ENCODE data around the gene EMX1.

DNA sequence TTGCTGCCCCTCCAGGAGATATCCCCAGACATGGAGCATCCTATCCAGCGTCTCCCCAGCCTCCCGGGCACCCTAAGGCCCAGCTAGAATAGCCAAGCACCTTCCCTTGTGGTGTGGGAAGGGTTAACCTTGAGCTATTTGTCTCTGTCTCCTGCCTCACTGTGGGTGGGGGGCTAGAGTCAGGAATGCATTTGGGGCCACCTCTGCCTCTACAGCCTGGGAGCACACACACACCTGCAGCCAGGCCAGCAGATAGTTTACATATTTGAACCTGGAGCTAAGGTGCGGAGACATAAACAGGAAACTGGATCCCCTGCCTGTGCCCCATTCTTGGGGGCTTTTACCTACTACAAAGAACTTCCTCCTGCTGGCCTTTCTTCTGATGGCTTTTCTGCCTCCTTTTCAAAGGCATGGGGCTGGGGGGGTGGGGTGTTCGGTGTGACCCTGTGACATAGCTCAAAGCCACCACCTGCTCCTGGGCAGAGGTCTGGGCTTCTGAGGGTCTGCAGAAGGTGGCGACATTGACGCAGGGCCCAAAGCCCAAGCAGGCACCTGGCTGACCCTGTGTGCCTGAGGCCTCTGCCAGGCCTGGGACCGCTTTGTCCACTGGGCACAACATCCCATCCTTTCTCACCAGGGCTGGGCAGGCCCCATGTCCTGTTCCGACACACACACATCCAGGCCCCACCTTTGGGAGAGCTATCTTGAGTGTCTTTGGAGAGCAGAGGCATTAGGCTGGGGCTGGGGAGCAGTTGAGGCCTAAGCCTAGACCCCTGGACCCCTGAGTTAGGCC, 34.2 kb downstream of the EMX1 start:
- TF ChIP-seq, protein P1, sequence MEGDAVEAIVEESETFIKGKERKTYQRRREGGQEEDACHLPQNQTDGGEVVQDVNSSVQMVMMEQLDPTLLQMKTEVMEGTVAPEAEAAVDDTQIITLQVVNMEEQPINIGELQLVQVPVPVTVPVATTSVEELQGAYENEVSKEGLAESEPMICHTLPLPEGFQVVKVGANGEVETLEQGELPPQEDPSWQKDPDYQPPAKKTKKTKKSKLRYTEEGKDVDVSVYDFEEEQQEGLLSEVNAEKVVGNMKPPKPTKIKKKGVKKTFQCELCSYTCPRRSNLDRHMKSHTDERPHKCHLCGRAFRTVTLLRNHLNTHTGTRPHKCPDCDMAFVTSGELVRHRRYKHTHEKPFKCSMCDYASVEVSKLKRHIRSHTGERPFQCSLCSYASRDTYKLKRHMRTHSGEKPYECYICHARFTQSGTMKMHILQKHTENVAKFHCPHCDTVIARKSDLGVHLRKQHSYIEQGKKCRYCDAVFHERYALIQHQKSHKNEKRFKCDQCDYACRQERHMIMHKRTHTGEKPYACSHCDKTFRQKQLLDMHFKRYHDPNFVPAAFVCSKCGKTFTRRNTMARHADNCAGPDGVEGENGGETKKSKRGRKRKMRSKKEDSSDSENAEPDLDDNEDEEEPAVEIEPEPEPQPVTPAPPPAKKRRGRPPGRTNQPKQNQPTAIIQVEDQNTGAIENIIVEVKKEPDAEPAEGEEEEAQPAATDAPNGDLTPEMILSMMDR (IDR thresholded peaks at IDR 0.05): no peak
- no peak for TF ChIP-seq POLR2A (IDR thresholded peaks at IDR 0.05)

All from testis (tissue), 2 donors.